KMS-11 (cell line): Measurements from ENCODE around the gene MRAP2.

Source experiments
- H2AFZ ChIP-seq: fragments of 200-600 bp; sonication (generic); 2 replicates; pipeline ENCODE4 v1.6.1; 2016; ENCODE audit warnings: antibody characterized with exemption, mixed run types, low read depth
- H3K27ac ChIP-seq: fragments of 200-600 bp; sonication (generic); 2 replicates; pipeline ENCODE4 v1.6.1; 2016; ENCODE audit warnings: mild to moderate bottlenecking, mixed run types
- H3K27me3 ChIP-seq: fragments of 200-600 bp; sonication (generic); 2 replicates; pipeline ENCODE4 v1.6.1; 2017; ENCODE audit warnings: mild to moderate bottlenecking, low read depth, mixed run types, moderate library complexity; ENCODE audit not compliant: insufficient read depth
- H3K36me3 ChIP-seq: fragments of 200-600 bp; sonication (generic); 2 replicates; pipeline ENCODE4 v1.6.1; 2017; ENCODE audit warnings: mild to moderate bottlenecking, mixed run types; ENCODE audit not compliant: insufficient read depth
- H3K4me1 ChIP-seq: fragments of 200-600 bp; sonication (generic); 2 replicates; pipeline ENCODE4 v1.6.1; 2016; ENCODE audit warnings: mild to moderate bottlenecking, low read depth, mixed run types; ENCODE audit not compliant: poor library complexity, severe bottlenecking
- H3K4me2 ChIP-seq: fragments of 200-600 bp; sonication (generic); 2 replicates; pipeline ENCODE4 v1.7.0; 2016; ENCODE audit warnings: mild to moderate bottlenecking, mixed run types
- H3K4me3 ChIP-seq: fragments of 200-600 bp; sonication (generic); IDR thresholded peaks from 2 replicates; pipeline ENCODE4 v1.6.1; 2017; ENCODE audit warnings: low read depth, low read length, mixed read lengths; ENCODE audit not compliant: insufficient read depth
- H3K79me2 ChIP-seq: fragments of 200-600 bp; sonication (generic); 2 replicates; pipeline ENCODE4 v1.6.1; 2016; ENCODE audit warnings: low read depth, mixed run types; ENCODE audit not compliant: insufficient read depth
- H3K9ac ChIP-seq: fragments of 200-600 bp; sonication (generic); 2 replicates; pipeline ENCODE4 v1.6.1; 2016; ENCODE audit warnings: mild to moderate bottlenecking, mixed run types
- H4K20me1 ChIP-seq: fragments of 200-600 bp; sonication (generic); 2 replicates; pipeline ENCODE4 v1.6.1; 2016; ENCODE audit warnings: mild to moderate bottlenecking, mixed run types; ENCODE audit not compliant: insufficient read depth
- TF ChIP-seq, protein P1 (sequence below): fragments of 200-600 bp; sonication (generic); conservative IDR thresholded peaks from 2 replicates; pipeline ENCODE4 v1.6.1; 2017; ENCODE audit warnings: low read depth, mild to moderate bottlenecking, antibody characterized with exemption, low read length, moderate library complexity, mixed read lengths

The MRAP2 gene

DNA sequence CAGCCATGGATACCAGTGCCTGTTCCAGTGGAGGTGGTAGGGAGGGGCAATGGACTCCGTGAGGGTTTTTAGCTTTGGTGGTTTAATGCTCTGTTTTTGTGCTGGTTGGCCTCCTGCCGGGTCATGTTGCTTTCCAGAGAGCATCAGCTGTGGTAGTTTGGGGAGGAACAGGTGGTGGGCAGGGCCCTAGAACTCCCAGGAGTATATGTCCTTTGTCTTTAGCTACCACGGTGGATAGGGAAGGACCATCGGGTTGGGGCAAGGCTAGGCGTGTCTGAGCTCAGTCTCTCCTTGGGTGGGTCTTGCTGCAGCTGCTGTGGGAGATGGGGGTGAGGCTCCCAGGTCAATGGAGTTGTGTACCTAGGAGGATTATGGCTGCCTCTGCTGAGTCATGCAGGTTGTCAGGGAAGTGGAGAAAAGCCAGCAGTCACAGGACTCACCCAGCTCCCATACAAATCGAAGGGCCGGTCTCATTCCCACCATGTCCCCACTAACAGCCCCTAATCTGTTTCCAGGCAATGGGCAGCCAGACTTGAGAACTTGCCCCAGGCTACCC, 38.9 kb downstream of the MRAP2 start:
- Histone ChIP-seq H4K20me1 (no peaks in the 10 kb centered on the region), H3K4me2 (no peak overlapping the region), H3K4me3 (no peak overlapping the region), H3K79me2 (no peaks in the 10 kb centered on the region), H3K27me3 (no peaks in the 10 kb centered on the region), H3K36me3 (no peaks in the 10 kb centered on the region), H3K9ac (no peak overlapping the region), H3K4me1 (no peaks in the 10 kb centered on the region), H3K27ac (no peak overlapping the region), H2AFZ (no peak overlapping the region)
- TF ChIP-seq, protein P1, sequence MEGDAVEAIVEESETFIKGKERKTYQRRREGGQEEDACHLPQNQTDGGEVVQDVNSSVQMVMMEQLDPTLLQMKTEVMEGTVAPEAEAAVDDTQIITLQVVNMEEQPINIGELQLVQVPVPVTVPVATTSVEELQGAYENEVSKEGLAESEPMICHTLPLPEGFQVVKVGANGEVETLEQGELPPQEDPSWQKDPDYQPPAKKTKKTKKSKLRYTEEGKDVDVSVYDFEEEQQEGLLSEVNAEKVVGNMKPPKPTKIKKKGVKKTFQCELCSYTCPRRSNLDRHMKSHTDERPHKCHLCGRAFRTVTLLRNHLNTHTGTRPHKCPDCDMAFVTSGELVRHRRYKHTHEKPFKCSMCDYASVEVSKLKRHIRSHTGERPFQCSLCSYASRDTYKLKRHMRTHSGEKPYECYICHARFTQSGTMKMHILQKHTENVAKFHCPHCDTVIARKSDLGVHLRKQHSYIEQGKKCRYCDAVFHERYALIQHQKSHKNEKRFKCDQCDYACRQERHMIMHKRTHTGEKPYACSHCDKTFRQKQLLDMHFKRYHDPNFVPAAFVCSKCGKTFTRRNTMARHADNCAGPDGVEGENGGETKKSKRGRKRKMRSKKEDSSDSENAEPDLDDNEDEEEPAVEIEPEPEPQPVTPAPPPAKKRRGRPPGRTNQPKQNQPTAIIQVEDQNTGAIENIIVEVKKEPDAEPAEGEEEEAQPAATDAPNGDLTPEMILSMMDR: no peak

DNA sequence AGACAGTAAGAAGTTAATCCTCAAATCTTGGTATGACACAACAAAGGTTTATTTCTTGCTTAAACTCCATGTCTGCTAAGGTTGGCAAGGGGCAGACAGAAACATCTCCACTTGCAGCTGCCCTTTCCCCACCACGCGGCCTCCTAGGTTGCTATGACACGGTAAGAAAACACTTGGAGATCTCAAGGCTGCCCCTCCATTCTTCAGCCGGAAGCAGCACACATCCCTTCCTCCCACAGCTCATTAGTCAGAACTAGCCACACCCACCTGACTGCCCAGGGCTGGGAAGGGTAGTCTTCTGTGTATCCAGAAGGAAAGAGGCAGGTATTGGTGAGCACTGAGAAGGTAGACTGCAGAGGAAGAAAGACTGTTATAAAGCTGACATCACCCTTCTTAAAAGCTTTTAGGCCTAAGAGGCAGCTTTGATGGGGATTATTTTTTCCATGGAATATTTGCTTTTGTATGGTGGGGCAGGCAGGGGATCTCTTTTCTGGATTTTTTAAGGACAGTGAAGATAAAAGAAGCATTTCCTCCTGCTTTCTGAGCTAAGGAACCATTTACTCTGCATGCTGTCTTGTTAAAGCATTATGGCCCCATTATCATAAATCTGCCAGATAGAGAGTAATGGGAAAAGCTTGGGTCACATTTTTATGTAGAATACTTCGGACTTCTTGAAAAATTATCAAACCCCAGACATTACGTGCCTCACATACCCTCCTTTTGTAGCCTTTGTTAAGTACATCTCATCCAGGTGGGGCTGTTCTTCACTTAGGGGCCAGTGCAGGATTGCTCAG, 41.6 kb downstream of the MRAP2 start:
- no peaks in the 10 kb centered on the region for H3K27me3 ChIP-seq
- H3K36me3 ChIP-seq: no peaks in the 10 kb centered on the region
- H3K4me3 ChIP-seq: no peak overlapping the region
- H2AFZ ChIP-seq: no peak overlapping the region
- no peaks in the 10 kb centered on the region for H4K20me1 ChIP-seq
- no peak overlapping the region for H3K27ac ChIP-seq
- H3K4me2 ChIP-seq: no peak overlapping the region
- no peaks in the 10 kb centered on the region for H3K79me2 ChIP-seq
- no peak overlapping the region for H3K9ac ChIP-seq
- TF ChIP-seq, protein P1: no peak
- H3K4me1 ChIP-seq: no peaks in the 10 kb centered on the region

DNA sequence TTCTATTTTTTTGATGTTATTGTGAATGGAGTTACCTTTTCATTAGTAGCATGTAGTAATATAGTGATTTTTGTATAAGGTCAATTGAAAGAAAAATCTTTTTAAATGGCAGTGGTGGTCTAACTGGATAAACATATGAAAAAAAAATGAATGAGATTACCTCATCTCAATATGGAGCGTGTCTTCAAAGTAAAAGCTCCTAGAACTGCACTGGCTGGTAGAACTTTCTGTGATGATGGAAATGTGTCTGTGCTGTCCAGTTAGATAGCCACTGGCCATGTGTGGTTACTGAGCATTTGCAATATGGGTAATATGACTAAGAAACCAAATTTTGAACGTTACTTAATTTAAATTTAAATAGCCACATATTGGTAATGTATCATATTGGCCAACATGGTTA, 44.1 kb downstream of the MRAP2 start:
- no peaks in the 10 kb centered on the region for H4K20me1 ChIP-seq
- no peaks in the 10 kb centered on the region for H3K79me2 ChIP-seq
- no peaks in the 10 kb centered on the region for H3K27me3 ChIP-seq
- no peak overlapping the region for H3K4me3 ChIP-seq
- TF ChIP-seq, protein P1: no peak
- no peaks in the 10 kb centered on the region for H3K4me1 ChIP-seq
- no peak overlapping the region for H2AFZ ChIP-seq
- no peak overlapping the region for H3K9ac ChIP-seq
- H3K36me3 ChIP-seq: no peaks in the 10 kb centered on the region
- H3K4me2 ChIP-seq: no peak overlapping the region
- no peak overlapping the region for H3K27ac ChIP-seq

DNA sequence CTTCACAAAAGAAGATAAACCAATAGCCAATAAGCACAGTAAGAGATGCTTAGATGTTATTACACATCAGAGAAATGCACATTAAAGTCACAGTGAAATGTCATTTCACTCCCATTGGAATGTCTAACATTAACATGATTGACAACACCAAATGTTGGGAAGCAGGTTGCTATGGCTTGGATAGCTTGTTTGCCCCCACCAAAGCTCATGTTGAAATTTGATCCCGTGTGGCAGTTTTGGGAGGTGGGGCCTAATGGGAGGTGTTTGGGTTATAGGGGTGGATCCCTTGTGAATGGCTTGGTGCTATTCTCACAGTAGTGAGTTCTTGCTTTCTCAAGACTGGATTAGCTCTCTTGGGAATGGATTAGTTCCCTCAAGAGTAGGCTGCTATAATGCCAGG, 44.8 kb downstream of the MRAP2 start:
- H4K20me1 ChIP-seq: no peaks in the 10 kb centered on the region
- H3K4me1 ChIP-seq: no peaks in the 10 kb centered on the region
- no peak overlapping the region for H3K4me2 ChIP-seq
- no peak overlapping the region for H3K4me3 ChIP-seq
- H2AFZ ChIP-seq: no peak overlapping the region
- TF ChIP-seq, protein P1: no peak
- H3K9ac ChIP-seq: no peak overlapping the region
- no peaks in the 10 kb centered on the region for H3K36me3 ChIP-seq
- no peak overlapping the region for H3K27ac ChIP-seq
- H3K79me2 ChIP-seq: no peaks in the 10 kb centered on the region
- no peaks in the 10 kb centered on the region for H3K27me3 ChIP-seq
